ENCODE data around the gene UST.
"Not testable (repeated sequence)": the region's sequence is repeated elsewhere in the genome, so short reads cannot be mapped to it uniquely, and the experiment has no call there.

Gene UST

GRCh38 chr6:149016716-149017115, 269.9 kb downstream of the UST start:
- no peak for DNase-seq

DNA sequence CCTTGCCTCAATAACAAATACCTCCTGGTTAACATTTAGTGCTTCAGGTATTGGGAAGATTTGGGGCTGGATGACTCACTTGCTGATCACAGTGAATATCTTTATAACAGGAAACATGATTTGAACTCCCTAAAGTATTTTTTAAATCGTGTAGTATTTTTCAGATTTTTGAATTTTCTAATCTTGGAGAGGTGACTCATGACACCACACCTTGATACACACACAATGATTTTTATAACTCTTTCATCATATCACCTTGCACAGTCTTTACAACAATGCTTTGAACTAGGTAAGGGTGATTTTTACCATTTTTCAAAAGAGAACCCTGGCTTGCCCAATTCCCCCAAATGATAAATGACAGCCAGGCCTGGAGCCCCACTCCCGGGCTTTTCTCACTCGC, 273.5 kb downstream of the UST start:
- DNase-seq: no peak

- peak; percentile 5 for DNase-seq
These were observed 277.5 kb downstream of the UST start for GRCh38 chr6:149024361-149024760.

- DNase-seq: no peak
These were observed 278.2 kb downstream of the UST start for GRCh38 chr6:149025061-149025460.

DNA sequence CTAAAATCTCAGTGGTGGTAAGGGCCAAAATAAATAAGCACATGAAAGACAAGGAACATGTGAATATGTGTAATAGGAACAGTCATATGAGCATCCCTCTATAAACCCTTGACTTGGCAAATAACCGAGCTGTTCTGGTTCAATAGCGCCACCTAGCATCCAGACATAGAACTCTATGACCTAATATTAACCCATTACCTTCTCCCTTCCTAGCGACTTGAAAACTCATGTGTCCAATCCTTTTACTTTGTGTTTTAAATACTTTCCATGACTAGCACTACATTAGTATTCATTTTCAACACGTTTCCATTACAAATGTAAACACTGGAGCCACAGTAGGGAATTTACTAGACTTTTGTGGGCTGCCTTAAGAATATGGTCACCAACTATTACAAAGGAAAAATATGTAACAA, 279.7 kb downstream of the UST start:
- peak; percentile 71 for DNase-seq

- no peak for DNase-seq
These were observed 280.7 kb downstream of the UST start for GRCh38 chr6:149027484-149027883.

DNA sequence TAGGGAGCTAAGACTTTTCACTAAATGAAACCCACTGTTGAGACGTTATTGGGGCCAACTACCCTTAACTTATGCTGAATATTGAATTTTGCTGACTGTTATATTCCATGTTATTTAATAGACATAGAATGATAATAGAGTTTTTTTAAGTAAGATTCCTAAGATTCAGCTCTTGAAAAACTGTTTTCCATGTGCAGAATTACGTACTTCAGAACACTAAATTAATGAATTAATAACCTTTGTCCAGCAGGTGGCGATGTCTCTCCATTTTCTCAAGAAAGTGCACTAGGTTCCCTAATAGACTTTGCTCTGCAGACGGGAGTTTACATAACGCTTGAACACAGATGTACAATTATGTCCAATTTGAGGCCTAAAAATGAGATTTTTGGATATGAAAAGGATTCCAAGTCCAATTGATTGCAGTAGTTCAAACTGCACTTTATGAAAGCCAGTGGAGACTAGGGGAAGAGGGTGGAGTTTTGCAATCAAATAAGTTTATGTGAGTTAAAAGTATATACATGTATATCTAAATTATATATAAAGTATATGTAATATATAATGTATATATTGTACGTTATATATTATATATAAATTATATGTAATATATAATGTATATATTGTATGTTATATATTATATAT, 282.1 kb downstream of the UST start:
- DNase-seq: peak; percentile 82

DNA sequence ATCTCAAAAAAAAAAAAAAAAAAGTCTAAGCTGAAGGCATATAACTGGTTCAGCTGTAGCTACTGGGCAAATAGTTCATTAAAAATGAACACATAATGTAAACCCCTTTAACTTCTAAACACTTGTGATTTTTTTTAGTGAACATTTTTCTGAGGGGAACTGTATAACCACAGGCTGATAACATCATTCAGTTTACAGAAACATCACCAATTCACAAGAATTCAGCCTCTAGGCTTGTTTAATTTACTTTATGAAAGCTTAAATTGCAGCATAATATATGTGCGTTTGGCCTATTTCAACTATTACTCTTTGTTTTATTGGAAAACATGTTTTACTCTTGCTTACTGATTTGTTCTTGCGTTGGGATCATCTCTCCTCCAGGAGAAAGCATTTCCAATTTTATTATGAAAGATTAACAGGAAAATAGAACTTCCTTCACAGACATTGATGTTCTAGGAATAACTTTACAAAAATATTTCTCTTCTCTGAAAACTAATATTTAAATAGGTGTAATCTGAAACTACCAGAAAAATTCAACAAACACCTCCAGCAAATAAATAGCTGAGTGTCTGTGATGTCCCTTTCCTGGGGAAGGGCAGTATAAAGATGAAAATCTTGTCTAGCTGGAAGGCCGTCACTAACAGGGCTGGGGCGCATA, 284.5 kb downstream of the UST start:
- DNase-seq: no peak

- DNase-seq: peak; percentile 73
These were observed 285.2 kb downstream of the UST start for GRCh38 chr6:149031859-149032598.

DNA sequence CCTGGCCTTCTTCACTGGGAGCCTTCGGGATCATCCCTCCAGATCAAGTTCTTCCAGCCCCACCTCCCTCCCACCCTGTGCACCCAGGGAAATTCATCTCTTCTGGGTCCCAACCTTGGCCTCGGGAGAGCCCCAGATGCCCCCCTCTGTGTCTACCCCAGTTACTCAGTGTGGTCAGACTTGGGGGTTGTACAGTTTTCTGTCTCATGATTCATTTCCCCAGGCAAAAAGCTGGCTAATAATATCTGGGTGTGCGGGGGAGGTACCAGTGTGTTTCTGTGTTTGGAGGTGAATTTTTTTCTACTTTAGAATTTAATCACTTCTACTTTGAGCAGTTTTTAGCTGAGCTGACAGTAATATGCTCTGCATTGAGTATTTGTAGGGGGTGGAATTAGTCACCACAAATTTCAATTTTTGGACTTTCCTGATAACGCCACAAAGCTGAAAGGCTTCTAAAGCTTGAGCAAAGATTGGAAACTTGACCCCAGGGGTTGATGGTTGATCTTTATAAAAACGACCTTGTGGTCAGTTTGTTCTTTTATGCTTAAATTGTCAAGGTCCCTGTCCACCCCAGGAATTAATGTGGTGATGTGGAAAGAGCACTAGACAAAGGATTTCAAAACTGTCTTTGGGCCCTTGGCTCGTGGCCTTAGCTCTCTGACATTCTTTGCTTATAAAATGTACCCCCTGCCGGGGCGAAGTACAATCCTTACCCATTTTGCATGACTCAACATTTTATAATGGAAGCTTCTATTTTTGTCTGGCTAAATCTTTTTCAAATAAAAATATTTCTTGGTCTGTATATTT, 286.0 kb downstream of the UST start:
- DNase-seq: peak; percentile 68

GRCh38 chr6:149033454-149033853, 286.6 kb downstream of the UST start:
- no peak for DNase-seq

- DNase-seq: no peak
These were observed 288.9 kb downstream of the UST start for GRCh38 chr6:149035766-149036165.

- no peak for DNase-seq
These were observed 290.3 kb downstream of the UST start for GRCh38 chr6:149037051-149037671.

- not testable (repeated sequence) for DNase-seq
These were observed 292.2 kb downstream of the UST start for GRCh38 chr6:149039025-149039424.

GRCh38 chr6:149041953-149042352, 295.1 kb downstream of the UST start:
- no peak for DNase-seq

DNA sequence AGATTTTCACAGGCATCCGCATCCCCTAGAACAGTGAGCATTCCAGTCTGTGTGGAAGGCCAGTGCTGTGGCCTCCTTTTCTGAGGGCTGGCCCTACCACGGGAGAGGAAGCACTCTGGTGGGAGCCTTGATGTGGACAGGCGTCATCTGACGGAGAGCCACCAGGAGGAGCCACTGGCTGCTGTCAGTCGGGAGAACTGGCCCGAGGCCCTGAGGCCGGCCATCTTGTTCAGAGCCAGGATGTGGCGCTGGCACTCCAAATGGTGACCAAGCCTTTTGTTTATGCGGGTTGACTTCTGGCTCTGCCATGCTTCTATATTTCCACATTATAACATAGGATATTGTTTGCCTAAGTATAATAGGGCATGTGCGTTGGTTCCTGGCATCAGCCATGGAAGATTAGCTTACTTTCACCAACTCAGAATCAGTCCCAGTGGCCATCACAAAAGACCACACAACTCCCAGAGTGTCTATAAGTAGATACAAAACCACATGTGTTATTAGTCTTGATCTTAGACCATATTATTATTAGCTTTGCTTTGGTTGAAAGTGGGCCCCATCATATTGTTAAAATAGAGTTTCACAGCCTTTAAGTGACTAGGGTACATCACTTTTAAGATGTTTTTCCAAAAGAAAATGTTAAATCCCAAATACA, 296.8 kb downstream of the UST start:
- peak; percentile 50 for DNase-seq

DNA sequence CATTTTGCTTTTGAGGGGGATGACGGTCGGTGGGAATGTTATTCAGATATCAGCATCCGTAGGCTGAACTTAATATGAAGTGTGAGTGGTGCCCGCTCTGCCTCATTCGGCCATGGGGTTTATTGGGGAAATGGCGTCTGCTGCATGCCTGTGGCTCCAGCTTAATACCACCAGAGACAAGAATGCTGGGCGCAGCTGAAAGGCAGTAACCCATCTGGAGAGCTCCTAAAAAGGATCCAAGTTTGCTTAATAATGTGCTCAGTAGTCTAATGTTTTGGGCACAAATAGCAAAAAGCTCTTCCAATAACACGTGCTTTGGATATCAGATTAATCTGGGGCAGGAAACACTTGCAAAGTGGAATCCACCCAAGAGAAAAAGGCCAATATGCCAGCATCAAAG, 297.7 kb downstream of the UST start:
- DNase-seq: no peak

DNA sequence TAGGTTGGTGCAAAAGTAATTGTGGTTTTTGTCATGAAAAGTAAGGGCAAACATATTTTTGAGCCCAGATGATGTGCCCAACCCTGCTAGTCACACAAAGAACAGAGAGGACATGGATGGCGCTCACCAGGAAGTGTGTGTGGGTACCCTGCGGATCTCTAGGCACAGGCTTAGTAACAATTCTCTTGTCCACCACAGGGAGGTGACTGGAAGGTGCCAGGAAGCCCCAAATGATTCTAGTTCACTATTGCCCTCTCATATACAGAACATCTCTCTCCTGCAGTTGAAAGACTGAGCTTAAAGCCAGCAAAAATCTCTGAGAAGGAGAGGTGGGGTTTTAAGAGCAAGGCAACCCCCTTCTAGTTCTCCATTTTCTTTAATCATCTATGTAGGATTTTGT, 298.6 kb downstream of the UST start:
- DNase-seq: peak; percentile 35

GRCh38 chr6:149046164-149046821, 299.5 kb downstream of the UST start:
- DNase-seq: peak; percentile 71

DNA sequence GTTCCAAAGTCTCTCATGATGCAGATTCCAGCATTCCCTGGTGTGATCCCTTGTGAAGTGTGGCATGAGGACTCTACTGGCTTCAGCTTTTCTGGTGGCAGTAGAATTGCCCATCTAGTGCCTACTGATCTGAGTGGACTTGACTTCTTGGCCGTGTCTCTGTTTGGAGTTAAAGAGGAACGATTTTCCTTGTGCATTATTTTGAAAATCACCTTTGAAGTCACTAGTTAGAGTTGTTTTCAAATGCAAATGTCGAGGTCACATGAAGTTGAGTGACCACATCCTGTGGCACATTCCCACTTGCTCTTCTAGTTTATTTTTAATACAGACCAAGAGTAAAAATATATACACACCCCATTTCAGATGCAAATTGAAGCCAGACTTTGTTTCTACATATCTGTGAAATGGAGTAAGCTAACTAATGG, 300.0 kb downstream of the UST start:
- peak; percentile 28 for DNase-seq

DNA sequence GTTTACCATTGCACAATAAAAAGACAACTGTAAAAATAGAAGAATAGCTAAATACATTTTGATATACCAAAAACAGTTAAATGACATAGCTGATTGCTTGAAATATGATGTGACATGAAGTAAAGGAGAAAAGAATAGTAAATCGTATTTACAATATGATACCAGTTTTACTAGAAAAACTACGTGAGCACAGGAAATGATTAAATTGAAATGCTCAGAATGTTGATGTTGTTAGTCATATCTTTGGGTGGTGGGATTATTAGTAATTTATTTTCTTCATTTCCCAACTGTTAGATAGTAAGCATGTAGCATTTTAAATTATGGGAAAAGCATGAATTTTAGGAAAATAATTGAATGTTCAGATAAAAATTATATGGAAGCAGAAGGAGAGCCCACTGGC, 302.4 kb downstream of the UST start:
- DNase-seq: no peak

- DNase-seq: no peak
These were observed 303.3 kb downstream of the UST start for GRCh38 chr6:149050160-149050559.

All from MV-4-11 (cell line).